Measurements from ENCODE around the gene SMPD3. TPM values are rescaled to one million over a fixed set of nuclear protein-coding genes. Genes with fewer than 3 reads are reported as not detected.

The SMPD3 gene
- total RNA-seq, 2 experiments from 2014 or later: 0.89 to 1.1 TPM

DNA sequence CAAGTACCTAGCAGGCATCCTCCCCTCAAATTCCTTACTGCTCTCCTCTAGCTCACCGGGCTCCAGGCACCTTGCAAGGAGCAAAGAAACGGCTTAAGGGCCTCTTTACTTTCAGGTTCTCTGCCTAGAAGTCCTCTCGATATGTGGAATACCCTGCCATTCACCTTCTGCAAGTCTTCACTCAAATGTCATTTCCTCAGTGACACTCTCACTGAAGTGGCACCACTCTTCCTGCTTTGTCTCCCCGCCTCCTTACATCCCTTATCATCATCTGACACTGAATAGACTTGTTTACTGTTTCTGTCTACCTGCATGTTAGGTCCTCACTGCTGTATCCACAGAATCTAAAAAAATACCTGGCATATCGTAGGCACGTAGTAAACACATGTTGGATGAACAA is 138.5 kb downstream of the SMPD3 start:
- Mint-ChIP-seq H3K9me3 (no peaks in the 10 kb centered on the region), H3K4me1 (ENCODE audit: low read depth) (peaks cover 59% of the 10 kb centered on the region), H3K27me3 (no peaks in the 10 kb centered on the region), H3K27ac (peak overlapping the region; percentile 91), H3K4me3 (peak overlapping the region; percentile 100), H3K36me3 (ENCODE audit: low read depth) (peaks cover 65% of the 10 kb centered on the region)
- Histone ChIP-seq H3K9me3 (ENCODE audit: control insufficient read depth in 1 of 2, insufficient read depth in 1 of 2, low read length in 2 of 2) (no peaks in the 10 kb centered on the region), H3K27ac (ENCODE audit: low read depth in 1 of 2, low read length in 2 of 2) (peak overlapping the region; percentile 73 to 79), H3K4me3 (ENCODE audit: low read length) (peak overlapping the region; percentile 100), H3K4me1 (ENCODE audit: insufficient read depth, low read length) (peaks cover 50% of the 10 kb centered on the region), H3K36me3 (ENCODE audit: insufficient read depth, low read length) (peaks cover 57% of the 10 kb centered on the region), H3K27me3 (ENCODE audit: control insufficient read depth in 1 of 2, insufficient read depth in 2 of 2, low read length in 2 of 2) (no peaks in the 10 kb centered on the region)
- CTCF ChIA-PET: interaction anchor here (4.0 kb wide), 1 partner anchor 48 kb away, joined by 39 read pairs; no protein-coding TSS in a partner anchor
- ATAC-seq (ENCODE audit: poor library complexity): no peak
- DNase-seq: peak in 4 of 14 experiments; percentile 24 to 44 (median 42)
- intact Hi-C loops (cut with DNase I, micrococcal nuclease): loop anchor here (1.0 to 2.0 kb wide), 5 partner anchors 19 to 225 kb away; partner anchors contain the start of genes NFATC3 (in 1 of the 2) and SLC7A6 (in 1 of the 2)
- TF ChIP-seq, protein P1, sequence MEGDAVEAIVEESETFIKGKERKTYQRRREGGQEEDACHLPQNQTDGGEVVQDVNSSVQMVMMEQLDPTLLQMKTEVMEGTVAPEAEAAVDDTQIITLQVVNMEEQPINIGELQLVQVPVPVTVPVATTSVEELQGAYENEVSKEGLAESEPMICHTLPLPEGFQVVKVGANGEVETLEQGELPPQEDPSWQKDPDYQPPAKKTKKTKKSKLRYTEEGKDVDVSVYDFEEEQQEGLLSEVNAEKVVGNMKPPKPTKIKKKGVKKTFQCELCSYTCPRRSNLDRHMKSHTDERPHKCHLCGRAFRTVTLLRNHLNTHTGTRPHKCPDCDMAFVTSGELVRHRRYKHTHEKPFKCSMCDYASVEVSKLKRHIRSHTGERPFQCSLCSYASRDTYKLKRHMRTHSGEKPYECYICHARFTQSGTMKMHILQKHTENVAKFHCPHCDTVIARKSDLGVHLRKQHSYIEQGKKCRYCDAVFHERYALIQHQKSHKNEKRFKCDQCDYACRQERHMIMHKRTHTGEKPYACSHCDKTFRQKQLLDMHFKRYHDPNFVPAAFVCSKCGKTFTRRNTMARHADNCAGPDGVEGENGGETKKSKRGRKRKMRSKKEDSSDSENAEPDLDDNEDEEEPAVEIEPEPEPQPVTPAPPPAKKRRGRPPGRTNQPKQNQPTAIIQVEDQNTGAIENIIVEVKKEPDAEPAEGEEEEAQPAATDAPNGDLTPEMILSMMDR (IDR thresholded peaks at IDR 0.05): no peak
- POLR2A ChIA-PET: interaction anchor here (1.2 to 1.3 kb wide), 3 partner anchors 20 to 24 kb away, joined by 3 to 6 read pairs (median 4); no protein-coding TSS in a partner anchor

Other genes with a start within 250 kb of the SMPD3 start
- not detected for gene ESRP2, start 212.4 kb downstream of the SMPD3 start, total RNA-seq
- 1 to 10 TPM; 4.3 to 4.7 TPM for gene PLA2G15, start 203.1 kb downstream of the SMPD3 start, total RNA-seq
- gene SLC7A6, start 184.0 kb downstream of the SMPD3 start, total RNA-seq: 100 to 1,000 TPM; 187 to 197 TPM
- gene SLC7A6OS, start 137.6 kb downstream of the SMPD3 start, total RNA-seq: 10 to 100 TPM; 29.0 to 32.1 TPM
- 10 to 100 TPM; 46.3 to 51.0 TPM for gene PRMT7, start 137.5 kb downstream of the SMPD3 start, total RNA-seq
- 10 to 100 TPM; 23.3 to 24.3 TPM for gene ZFP90, start 90.8 kb upstream of the SMPD3 start, total RNA-seq
- gene CDH3, start 196.8 kb upstream of the SMPD3 start, total RNA-seq: under 1 TPM; 0.22 to 0.74 TPM